ENCODE measurements around the gene ZNF74.

Gene ZNF74

GRCh38 chr22:20430101-20430719 lies 36.3 kb downstream of the ZNF74 start:
- peaks cover 0 to 26% of the 10 kb centered on the region in 2 donors for H3K4me1 ChIP-seq (ENCODE audit: control insufficient read depth in 1 of 2, insufficient read depth in 2 of 2, low read length in 2 of 2)
- H3K27me3 ChIP-seq (ENCODE audit: low read depth, low read length): peaks cover 8% of the 10 kb centered on the region
- no peak overlapping the region for H3K27ac ChIP-seq (ENCODE audit: low read length)
- H3K9me3 ChIP-seq (ENCODE audit: control insufficient read depth in 1 of 2, low read length in 2 of 2): no peaks in the 10 kb centered on the region
- H3K36me3 ChIP-seq (ENCODE audit: control insufficient read depth in 1 of 2, insufficient read depth in 2 of 2, low read length in 2 of 2): peaks cover 6 to 17% of the 10 kb centered on the region in 2 donors
- H3K4me3 ChIP-seq (ENCODE audit: low read depth in 1 of 2, low read length in 2 of 2): peak overlapping the region in 1 of 2 donors; percentile 65

GRCh38 chr22:20430720-20431510 lies 37.0 kb downstream of the ZNF74 start:
- peaks cover 6 to 17% of the 10 kb centered on the region in 2 donors for H3K36me3 ChIP-seq (ENCODE audit: control insufficient read depth in 1 of 2, insufficient read depth in 2 of 2, low read length in 2 of 2)
- H3K4me1 ChIP-seq (ENCODE audit: control insufficient read depth in 1 of 2, insufficient read depth in 2 of 2, low read length in 2 of 2): peaks cover 0 to 33% of the 10 kb centered on the region in 2 donors
- peak overlapping the region in 1 of 2 donors; percentile 65 for H3K4me3 ChIP-seq (ENCODE audit: low read depth in 1 of 2, low read length in 2 of 2)
- no peak overlapping the region for H3K27ac ChIP-seq (ENCODE audit: low read length)
- H3K9me3 ChIP-seq (ENCODE audit: control insufficient read depth in 1 of 2, low read length in 2 of 2): no peaks in the 10 kb centered on the region
- H3K27me3 ChIP-seq (ENCODE audit: low read depth, low read length): peaks cover 14% of the 10 kb centered on the region

GRCh38 chr22:20431511-20432192 lies 37.7 kb downstream of the ZNF74 start:
- H3K9me3 ChIP-seq (ENCODE audit: control insufficient read depth in 1 of 2, low read length in 2 of 2): no peaks in the 10 kb centered on the region

DNA sequence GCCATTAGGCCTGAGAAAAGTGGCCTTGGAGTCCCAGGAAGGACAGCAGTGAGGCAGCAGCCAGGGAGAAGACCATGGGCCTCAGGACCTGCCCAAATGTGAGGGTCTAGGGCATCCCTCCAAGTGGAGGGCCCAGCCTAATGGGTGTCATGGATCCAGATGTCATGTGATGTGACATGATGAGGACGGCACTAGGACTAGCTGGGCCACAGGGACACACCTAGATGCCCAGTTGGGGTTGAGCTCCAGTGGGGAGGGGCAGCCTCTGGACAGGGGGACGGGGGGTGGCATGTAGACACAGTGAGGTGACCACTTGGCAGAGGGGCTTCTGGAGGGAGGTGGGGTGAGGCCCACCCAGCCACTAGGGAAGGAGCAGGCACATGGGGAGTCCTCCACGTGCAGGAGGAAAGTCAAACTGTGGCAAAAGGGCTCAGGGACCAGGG lies 38.3 kb downstream of the ZNF74 start:
- H3K4me1 ChIP-seq (ENCODE audit: control insufficient read depth in 1 of 2, insufficient read depth in 2 of 2, low read length in 2 of 2): peaks cover 0 to 45% of the 10 kb centered on the region in 2 donors
- H3K27me3 ChIP-seq (ENCODE audit: low read depth, low read length): peaks cover 21% of the 10 kb centered on the region
- H3K9me3 ChIP-seq (ENCODE audit: control insufficient read depth in 1 of 2, low read length in 2 of 2): no peaks in the 10 kb centered on the region
- no peak overlapping the region for H3K4me3 ChIP-seq (ENCODE audit: low read depth in 1 of 2, low read length in 2 of 2)
- no peak overlapping the region for H3K27ac ChIP-seq (ENCODE audit: low read length)
- peaks cover 2 to 7% of the 10 kb centered on the region in 2 donors for H3K36me3 ChIP-seq (ENCODE audit: control insufficient read depth in 1 of 2, insufficient read depth in 2 of 2, low read length in 2 of 2)

More at GRCh38 chr22:20431511-20432192, 37.7 kb downstream of the ZNF74 start:
- H3K36me3 ChIP-seq (ENCODE audit: control insufficient read depth in 1 of 2, insufficient read depth in 2 of 2, low read length in 2 of 2): peaks cover 6 to 12% of the 10 kb centered on the region in 2 donors
- peaks cover 15% of the 10 kb centered on the region for H3K27me3 ChIP-seq (ENCODE audit: low read depth, low read length)
- H3K4me3 ChIP-seq (ENCODE audit: low read depth in 1 of 2, low read length in 2 of 2): peak overlapping the region in 1 of 2 donors; percentile 65
- no peak overlapping the region for H3K27ac ChIP-seq (ENCODE audit: low read length)
- H3K4me1 ChIP-seq (ENCODE audit: control insufficient read depth in 1 of 2, insufficient read depth in 2 of 2, low read length in 2 of 2): peaks cover 0 to 40% of the 10 kb centered on the region in 2 donors

DNA sequence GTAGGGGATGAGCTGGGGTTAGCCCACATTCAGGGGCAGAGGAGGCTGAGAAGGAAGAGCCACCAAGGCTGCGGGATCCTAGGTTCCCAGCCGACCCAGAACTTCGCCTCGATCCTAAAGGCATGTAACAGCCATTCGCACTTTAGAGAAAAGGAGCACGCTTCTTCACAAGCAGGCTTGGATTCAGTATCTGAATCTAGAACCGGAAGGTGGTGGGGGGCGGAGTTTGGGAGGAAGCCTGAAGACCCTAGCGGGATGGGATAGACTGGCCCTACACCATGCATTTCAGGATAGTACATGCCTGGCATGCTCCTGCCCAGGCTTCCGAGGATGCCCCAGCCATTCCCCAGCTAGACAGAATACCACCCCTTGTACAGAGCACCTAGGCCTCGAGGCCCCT lies 39.2 kb downstream of the ZNF74 start:
- Histone ChIP-seq H3K27ac (ENCODE audit: low read length) (no peak overlapping the region), H3K27me3 (ENCODE audit: low read depth, low read length) (peaks cover 22% of the 10 kb centered on the region), H3K4me1 (ENCODE audit: control insufficient read depth in 1 of 2, insufficient read depth in 2 of 2, low read length in 2 of 2) (peaks cover 0 to 49% of the 10 kb centered on the region in 2 donors), H3K9me3 (ENCODE audit: control insufficient read depth in 1 of 2, low read length in 2 of 2) (no peaks in the 10 kb centered on the region), H3K36me3 (ENCODE audit: control insufficient read depth in 1 of 2, insufficient read depth in 2 of 2, low read length in 2 of 2) (peaks cover 0 to 7% of the 10 kb centered on the region in 2 donors), H3K4me3 (ENCODE audit: low read depth in 1 of 2, low read length in 2 of 2) (no peak overlapping the region)

- no peak overlapping the region for H3K27ac ChIP-seq (ENCODE audit: low read length)
These were observed 39.8 kb downstream of the ZNF74 start for GRCh38 chr22:20433686-20434241.

DNA sequence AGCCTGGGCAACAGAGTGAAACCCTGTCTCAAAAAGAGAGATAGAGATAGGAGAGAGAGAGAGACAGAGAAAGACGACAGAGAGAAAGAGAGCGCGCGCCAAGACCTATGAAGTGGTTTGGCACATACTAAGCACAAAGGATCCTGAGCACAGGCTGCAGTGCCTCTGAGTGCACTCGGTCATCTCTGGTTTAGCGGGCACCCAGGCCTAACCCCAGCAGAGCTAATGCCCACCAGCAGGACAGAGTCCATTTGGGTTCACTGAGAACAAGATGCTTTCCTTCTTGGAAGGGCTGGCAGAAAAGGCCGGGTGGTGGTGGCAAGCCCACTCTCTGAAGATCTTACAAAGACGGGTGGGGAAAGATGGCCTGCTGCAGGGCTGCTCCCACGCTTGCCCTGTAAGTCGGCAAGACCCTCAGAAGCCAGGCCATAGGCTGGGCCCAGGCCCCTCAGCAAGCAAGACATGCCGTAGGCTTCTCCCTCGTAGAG lies 40.4 kb downstream of the ZNF74 start:
- no peak overlapping the region for H3K27ac ChIP-seq (ENCODE audit: low read length)
- peaks cover 0 to 53% of the 10 kb centered on the region in 2 donors for H3K4me1 ChIP-seq (ENCODE audit: control insufficient read depth in 1 of 2, insufficient read depth in 2 of 2, low read length in 2 of 2)
- peaks cover 22% of the 10 kb centered on the region for H3K27me3 ChIP-seq (ENCODE audit: low read depth, low read length)
- H3K4me3 ChIP-seq (ENCODE audit: low read depth in 1 of 2, low read length in 2 of 2): no peak overlapping the region
- H3K9me3 ChIP-seq (ENCODE audit: control insufficient read depth in 1 of 2, low read length in 2 of 2): no peaks in the 10 kb centered on the region
- H3K36me3 ChIP-seq (ENCODE audit: control insufficient read depth in 1 of 2, insufficient read depth in 2 of 2, low read length in 2 of 2): no peaks in the 10 kb centered on the region

More at GRCh38 chr22:20433686-20434241, 39.8 kb downstream of the ZNF74 start:
- Histone ChIP-seq H3K27me3 (ENCODE audit: low read depth, low read length) (peaks cover 22% of the 10 kb centered on the region), H3K4me1 (ENCODE audit: control insufficient read depth in 1 of 2, insufficient read depth in 2 of 2, low read length in 2 of 2) (peaks cover 0 to 53% of the 10 kb centered on the region in 2 donors), H3K9me3 (ENCODE audit: control insufficient read depth in 1 of 2, low read length in 2 of 2) (no peaks in the 10 kb centered on the region), H3K36me3 (ENCODE audit: control insufficient read depth in 1 of 2, insufficient read depth in 2 of 2, low read length in 2 of 2) (peaks cover 0 to 3% of the 10 kb centered on the region in 2 donors), H3K4me3 (ENCODE audit: low read depth in 1 of 2, low read length in 2 of 2) (no peak overlapping the region)

DNA sequence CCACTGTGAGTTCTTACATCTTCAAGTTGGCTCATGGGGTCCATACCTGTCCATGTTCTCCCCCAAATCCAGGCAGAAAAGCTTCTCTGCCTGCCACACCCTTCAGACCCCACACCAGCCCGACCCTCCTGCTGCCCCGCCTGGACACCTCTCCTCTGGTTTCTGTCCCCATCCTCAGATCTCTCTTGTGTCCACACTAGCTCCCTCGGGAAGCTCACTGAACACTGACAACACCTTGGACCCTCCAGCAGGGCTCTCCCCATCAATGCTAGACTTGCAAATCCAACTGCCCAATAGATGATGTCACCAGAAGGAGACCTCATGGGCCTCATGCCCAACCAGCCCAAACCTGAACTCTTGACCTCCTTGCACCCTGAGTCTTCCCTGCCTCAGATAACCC lies 40.8 kb downstream of the ZNF74 start:
- Histone ChIP-seq H3K9me3 (ENCODE audit: control insufficient read depth in 1 of 2, low read length in 2 of 2) (no peaks in the 10 kb centered on the region), H3K4me1 (ENCODE audit: control insufficient read depth in 1 of 2, insufficient read depth in 2 of 2, low read length in 2 of 2) (peaks cover 0 to 50% of the 10 kb centered on the region in 2 donors), H3K36me3 (ENCODE audit: control insufficient read depth in 1 of 2, insufficient read depth in 2 of 2, low read length in 2 of 2) (no peaks in the 10 kb centered on the region), H3K27me3 (ENCODE audit: low read depth, low read length) (peaks cover 22% of the 10 kb centered on the region), H3K4me3 (ENCODE audit: low read depth in 1 of 2, low read length in 2 of 2) (no peak overlapping the region), H3K27ac (ENCODE audit: low read length) (no peak overlapping the region)

DNA sequence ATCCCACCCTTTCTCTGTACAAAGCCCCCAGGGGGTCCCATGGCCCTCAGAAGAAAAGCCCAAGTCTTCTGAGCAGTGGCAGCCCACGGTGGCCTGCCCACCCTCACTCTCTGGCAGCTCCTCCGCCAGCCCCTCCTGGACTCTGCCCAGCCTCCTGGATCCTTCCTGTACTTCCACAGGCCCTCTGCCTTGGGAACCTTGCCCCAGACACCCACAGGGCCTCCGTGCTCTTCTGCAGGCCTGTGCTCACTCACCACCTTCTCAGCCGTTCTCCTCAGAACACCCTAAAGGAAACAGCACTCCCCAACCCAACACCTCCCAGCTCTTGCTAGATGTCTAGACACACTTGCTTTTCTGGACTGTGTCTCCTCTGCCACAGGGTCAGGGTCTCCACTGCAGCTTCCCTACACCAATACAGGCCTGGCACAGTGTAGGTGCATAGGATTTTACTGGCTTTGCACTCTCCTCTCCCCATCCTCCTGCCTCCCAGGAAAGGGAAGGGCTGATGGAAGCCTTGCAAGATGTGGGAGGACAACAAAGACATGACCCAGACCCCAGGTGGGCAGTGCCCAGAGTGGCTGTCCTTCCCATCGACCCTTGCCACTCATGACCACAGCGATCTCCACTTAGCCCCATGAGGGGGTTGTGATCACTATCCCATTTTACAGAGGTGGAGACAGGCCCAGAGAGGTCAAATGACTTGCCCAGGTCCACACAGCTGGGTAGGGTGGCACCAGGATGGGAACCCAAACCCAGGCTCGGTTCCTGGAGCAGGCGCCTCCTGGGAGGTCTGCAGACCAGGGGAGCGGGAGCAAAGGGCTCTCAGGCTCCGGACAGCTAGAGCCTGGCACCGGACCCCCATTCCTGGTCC lies 41.7 kb downstream of the ZNF74 start:
- H3K4me3 ChIP-seq (ENCODE audit: low read depth in 1 of 2, low read length in 2 of 2): peak overlapping the region; percentile 47 to 81

GRCh38 chr22:20436307-20436767 lies 42.4 kb downstream of the ZNF74 start:
- Histone ChIP-seq H3K27ac (ENCODE audit: low read length) (no peak overlapping the region), H3K9me3 (ENCODE audit: control insufficient read depth in 1 of 2, low read length in 2 of 2) (no peaks in the 10 kb centered on the region), H3K4me1 (ENCODE audit: control insufficient read depth in 1 of 2, insufficient read depth in 2 of 2, low read length in 2 of 2) (peaks cover 0 to 34% of the 10 kb centered on the region in 2 donors), H3K36me3 (ENCODE audit: control insufficient read depth in 1 of 2, insufficient read depth in 2 of 2, low read length in 2 of 2) (no peaks in the 10 kb centered on the region), H3K4me3 (ENCODE audit: low read depth in 1 of 2, low read length in 2 of 2) (peak overlapping the region; percentile 67 to 81), H3K27me3 (ENCODE audit: low read depth, low read length) (peaks cover 22% of the 10 kb centered on the region)

More for the DNA sequence above, 41.7 kb downstream of the ZNF74 start:
- Histone ChIP-seq H3K27me3 (ENCODE audit: low read depth, low read length) (peaks cover 22% of the 10 kb centered on the region), H3K4me1 (ENCODE audit: control insufficient read depth in 1 of 2, insufficient read depth in 2 of 2, low read length in 2 of 2) (peaks cover 0 to 41% of the 10 kb centered on the region in 2 donors), H3K36me3 (ENCODE audit: control insufficient read depth in 1 of 2, insufficient read depth in 2 of 2, low read length in 2 of 2) (no peaks in the 10 kb centered on the region), H3K27ac (ENCODE audit: low read length) (no peak overlapping the region), H3K9me3 (ENCODE audit: control insufficient read depth in 1 of 2, low read length in 2 of 2) (no peaks in the 10 kb centered on the region)
